IPS-NIHi7 (cell line): ENCODE measurements around the gene TMEM184B.

Source experiments
- DNase-seq: peaks from one replicate; pipeline ENCODE4 v3.0.0; 2012; ENCODE audit warnings: mixed read lengths; ENCODE audit errors: extremely low spot score

The TMEM184B gene

GRCh38 chr22:38205261-38206128 lies 67.3 kb downstream of the TMEM184B start:
- DNase-seq: no peak

DNA sequence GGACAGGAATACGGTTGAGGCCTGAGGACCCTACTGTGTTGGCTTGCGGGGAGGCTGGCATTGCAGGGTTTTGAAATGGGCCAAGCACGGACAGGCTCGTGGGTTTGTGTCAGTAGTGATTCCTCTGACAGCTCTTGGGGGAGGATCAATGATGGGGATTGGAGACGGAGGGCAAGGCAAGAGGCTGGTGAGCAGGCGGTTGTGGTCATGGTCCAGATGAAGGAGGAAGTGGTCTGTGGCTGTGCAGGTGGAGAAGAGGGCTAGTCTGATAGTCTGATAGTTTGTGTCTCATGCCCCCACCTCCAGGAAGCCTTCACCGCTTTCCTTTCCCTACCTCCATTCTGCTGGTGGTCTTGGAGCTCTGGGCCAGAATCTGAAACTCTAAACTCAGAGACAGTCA lies 68.0 kb downstream of the TMEM184B start:
- DNase-seq: no peak

DNA sequence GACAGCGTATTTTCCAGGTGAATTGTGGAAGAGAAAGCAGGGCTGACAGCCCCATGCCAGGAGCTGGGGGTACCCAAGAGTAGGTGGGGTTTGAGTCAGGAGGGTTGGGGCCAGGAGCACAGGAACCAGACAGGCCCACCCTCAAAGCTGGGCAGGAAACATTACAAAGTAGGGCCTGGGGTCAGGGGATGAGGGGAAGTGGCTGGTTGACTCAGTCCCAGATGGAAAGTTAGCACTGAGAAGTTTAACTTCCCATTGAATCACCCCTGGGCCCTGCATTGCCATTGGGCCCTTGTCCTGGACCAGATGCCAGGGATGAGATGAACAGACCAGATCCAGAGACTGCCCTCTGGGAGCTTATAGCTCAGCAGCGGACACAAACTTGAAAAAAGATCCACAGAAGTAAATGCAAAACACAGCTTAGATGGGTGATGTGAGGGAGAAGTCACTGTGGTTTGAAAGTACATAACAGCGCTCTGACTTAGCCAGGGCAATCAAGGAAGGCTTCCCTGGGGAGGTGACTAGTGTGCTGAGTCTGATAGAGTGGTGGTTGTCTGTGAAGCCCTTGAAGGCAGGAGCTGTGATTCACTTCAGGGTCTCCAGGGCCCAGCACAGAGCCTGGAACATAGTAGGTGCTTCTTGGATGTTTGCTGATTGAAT lies 68.8 kb downstream of the TMEM184B start:
- DNase-seq: no peak

GRCh38 chr22:38203090-38203810 lies 69.6 kb downstream of the TMEM184B start:
- DNase-seq: peak; percentile 71

DNA sequence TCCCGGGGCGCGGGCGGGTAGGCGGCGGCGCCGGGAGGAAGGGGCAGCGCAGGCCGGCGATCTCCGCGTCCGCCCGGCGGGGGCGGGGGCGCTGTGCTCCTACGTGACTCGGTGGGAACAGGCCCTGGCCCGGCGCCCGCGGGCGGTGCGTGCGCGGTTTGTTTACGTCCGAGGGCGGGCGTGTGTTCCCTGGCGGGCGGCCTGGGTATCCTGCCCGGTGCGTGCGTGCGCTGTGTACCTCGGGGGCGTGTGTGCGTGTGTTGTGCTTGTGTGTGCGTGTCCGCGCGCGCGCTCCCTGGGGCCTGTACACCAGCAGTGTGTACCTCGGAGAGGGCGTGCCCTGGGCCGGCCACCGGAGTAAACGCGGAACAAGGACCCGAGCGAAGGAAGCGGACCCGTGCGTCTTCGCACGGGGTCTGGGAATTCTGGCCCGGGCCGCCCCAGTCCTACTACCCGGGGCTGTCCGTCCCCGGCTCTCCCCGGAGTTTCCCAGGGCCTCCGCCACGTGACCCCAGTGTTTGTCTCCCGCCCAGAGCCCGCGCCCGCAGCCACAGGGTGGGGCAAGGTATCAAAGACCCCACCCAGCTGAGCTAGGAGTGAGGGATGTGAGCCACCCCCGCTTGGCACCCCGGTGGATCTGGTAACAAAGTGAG lies 70.2 kb downstream of the TMEM184B start:
- peak; percentile 38 for DNase-seq

- peak; percentile 97 for DNase-seq
Observed at GRCh38 chr22:38201711-38202436, 70.9 kb downstream of the TMEM184B start, which contains the start of gene MAFF. Gene MAFF, plus strand, starts transcription at chr22:38201994. Its CDS starts 11,860 bp downstream, at chr22:38213854.

- no peak for DNase-seq
Observed at GRCh38 chr22:38201371-38201710, 71.5 kb downstream of the TMEM184B start.

GRCh38 chr22:38199826-38200559 lies 72.8 kb downstream of the TMEM184B start:
- no peak for DNase-seq

- no peak for DNase-seq
Observed at GRCh38 chr22:38196791-38197419, 75.9 kb downstream of the TMEM184B start.

GRCh38 chr22:38193580-38193979 lies 79.2 kb downstream of the TMEM184B start:
- no peak for DNase-seq

DNA sequence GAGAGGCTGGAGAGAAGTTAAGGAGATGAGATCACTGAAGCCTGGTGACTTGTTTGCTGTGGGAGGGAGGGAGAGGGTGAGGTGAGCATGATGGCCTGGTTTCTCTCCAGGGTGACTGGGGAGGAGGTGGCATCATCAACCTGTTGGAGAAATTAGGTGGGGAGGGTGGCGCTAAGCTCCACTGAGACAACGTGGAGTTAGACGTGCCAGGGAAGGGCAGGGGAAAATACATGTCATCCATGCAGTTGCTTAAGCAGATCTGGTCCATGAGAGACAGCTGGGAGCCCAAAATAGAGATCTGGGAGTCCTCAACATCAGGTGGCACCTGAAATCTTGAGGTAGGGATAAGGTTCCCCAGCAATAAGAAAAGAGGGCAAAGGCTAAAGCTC lies 80.3 kb downstream of the TMEM184B start:
- no peak for DNase-seq

DNA sequence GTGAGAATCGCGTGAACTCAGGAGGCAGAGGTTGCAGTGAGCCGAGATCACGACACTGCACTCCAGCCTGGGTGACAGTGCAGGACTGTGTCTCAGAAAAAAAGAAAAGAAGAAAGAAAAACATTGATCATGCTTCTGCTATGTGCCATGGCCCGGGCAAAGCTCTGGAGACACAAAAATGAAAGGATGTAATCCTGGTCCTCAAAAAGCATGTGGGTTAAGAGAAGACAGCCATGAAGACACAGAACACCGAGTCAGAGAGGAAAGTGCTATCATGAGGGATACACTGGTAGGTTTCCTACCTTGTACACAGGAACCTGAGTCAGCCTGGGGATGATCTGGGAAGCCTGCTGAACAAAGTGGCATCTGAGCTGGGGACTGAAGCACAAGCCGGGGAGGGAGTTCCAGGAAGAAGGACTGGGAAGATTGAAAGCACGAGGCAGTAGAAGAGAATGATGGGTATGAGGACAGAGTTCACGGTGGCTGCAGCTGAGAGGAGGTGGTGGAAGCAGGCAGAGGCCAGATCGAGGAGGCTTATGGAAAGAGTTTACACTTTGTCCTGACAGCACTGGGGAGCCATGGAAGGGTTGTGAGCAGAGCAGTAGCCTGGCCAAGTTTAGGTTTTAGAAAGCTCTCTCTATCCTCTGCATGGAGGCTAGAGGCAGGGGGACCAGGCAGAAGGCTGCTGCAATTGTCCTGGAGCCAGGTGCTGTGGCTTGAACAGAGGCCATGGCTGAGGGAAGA lies 80.9 kb downstream of the TMEM184B start:
- no peak for DNase-seq

GRCh38 chr22:38191055-38191454 lies 81.8 kb downstream of the TMEM184B start:
- DNase-seq: no peak

- DNase-seq: no peak
Observed at GRCh38 chr22:38190581-38190980, 82.2 kb downstream of the TMEM184B start.

GRCh38 chr22:38189104-38189503 lies 83.7 kb downstream of the TMEM184B start:
- no peak for DNase-seq

- DNase-seq: no peak
Observed at GRCh38 chr22:38187413-38188212, 85.2 kb downstream of the TMEM184B start.

DNA sequence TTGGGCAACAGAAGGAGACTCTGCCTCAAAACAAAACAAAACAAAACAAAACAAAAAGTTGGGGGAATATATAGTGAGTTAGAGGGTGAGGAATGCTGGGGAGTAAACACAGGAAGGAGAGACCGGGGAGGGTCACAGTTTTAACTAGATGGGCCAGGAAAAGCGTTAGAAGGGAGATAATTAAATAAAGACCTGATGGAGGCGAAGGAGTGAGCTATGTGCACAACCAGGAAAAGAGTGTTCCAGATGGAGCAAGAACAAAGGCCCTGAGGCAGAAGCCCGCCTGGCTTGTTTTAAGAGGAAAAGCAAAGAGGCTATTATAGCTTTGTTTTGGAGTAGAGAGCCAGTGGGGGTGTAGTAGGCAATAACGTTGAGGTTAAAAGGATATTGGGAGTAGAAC lies 86.4 kb downstream of the TMEM184B start:
- no peak for DNase-seq

DNA sequence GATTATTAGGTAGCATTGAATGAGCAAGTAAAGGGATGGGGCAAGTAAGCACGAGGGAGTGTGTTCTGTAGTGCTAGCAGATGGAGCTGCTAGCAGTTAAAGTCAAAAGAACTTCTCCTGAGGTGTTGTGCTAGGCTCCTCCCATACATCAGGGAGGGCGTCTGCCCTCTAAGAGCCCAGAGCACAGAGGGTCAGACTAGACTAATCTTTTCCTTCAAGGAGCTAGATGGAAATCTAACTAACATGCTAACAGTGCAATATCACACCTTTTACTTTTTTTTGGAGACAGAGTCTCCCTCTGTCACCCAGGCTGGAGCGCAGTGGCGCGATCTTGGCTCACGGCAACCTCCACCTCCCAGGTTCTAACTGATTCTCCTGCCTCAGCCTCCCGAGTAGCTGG lies 88.0 kb downstream of the TMEM184B start:
- no peak for DNase-seq
